Right renal cortex interstitium (tissue), 3 donors: ENCODE measurements around the gene CTCF. TPM values are rescaled to one million over a fixed set of nuclear protein-coding genes. Genes with fewer than 3 reads are reported as not detected.

ENCODE experiments used
- DNase-seq, 3 donors: peaks; one replicate each; pipeline ENCODE4 v3.0.0-alpha.2; 2013; ENCODE audit warnings: low read depth in 3 of 3, low spot score in 2 of 3
- polyA plus RNA-seq, 3 donors: library from polyadenylated mRNA; unstranded; fragments of 120-200 nt; gene quantifications; one replicate each; pipeline ENCODE4 v1.2.1, GENCODE V29; 2013; ENCODE audit not compliant: insufficient read length in 3 of 3

Gene CTCF
- polyA plus RNA-seq, 3 donors = 81.5 to 87.2 (median 85.5) TPM

DNA sequence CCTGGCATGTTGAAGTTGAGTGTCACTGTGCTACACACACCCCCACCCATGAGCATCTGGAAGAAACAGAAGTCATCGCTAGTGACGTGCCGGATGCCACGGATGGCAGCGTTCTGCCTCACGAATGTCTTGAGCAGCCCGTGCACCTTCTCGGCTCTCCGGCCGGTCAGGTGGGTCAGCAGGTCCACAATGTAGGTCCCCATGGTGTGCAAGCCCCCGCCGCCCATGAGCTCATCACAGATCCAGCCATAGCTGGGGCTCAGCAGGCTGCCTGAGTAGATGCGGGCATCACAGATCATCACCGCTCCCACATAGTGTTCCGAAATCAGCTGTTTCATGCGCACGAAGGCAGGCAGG is 113.2 kb downstream of the CTCF start:
- DNase-seq = no peak

DNA sequence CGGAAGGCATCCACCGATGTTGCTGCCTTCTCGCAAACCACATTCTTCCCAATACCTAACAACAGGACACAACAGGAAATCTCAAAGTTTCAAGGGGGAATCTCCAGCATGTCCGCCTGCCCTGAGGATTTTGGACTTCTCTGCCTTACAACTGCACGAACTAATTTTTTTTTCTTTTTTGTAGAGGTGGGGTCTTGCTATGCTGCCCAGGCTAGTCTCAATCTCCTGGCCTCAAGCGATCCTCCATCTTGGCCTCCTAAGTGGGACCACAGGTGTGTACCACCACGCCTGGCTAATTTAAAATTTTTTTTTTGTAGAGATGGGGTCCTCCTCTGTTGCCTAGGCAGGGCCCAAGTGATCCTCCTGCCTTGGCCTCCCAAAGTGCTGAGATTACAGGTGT is 113.7 kb downstream of the CTCF start:
- no peak for DNase-seq

DNA sequence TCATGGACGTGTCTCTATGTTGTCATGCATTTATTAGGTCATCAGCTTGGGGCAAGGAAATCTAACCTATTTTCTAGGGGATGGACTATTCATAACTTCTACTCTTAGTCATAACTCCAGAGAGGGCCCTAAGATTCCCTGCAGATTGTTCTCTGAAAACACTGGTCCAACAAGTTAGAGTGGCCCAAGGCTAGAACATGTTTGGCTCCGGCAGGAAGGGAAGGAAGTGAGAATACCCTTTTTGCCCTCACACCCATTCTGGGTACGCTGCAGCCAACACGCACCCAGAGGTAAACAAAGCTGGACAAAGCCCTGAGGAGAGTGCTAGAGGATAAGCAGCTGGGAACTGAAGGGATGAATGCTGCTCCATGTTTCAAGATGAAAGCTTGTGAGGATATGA is 114.2 kb downstream of the CTCF start:
- no peak for DNase-seq

DNA sequence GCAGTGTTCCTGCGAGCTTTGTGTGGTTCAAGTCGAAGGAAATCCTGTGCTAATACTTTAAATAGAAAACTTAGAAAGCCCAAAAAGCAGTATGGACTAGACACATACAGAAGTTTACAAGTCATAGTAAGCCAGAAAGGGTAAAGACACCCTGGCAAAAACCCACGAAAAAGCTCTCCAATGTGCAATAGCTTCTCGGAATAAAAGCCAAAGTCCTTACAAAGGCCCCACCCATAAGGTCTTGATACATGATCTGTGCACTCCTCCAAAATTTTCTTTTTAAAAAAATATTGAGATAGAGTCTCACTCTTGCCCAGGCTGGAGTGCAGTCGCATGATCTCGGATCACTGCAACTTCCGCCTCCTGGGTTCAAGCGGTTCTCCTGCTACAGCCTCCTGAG is 114.6 kb downstream of the CTCF start:
- no peak for DNase-seq

DNA sequence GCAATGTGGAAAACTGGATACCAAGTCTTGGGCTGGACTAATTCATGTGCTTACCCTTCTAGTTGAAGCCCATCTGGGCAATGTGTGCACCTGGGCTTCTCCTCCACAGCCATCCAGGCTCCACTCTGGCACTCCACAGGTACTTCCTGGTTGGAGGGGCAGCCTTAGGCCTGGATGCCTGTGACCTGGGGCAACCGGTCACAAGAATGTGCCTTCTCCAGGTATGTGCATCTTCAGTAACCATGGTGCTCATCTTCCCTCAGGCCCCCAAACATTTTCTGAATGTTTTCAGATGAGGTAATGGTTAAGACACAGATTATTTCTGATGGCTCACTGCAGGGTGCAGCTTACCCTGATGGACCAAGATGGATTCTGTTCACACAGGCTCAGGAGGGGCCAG is 115.4 kb downstream of the CTCF start:
- no peak for DNase-seq

DNA sequence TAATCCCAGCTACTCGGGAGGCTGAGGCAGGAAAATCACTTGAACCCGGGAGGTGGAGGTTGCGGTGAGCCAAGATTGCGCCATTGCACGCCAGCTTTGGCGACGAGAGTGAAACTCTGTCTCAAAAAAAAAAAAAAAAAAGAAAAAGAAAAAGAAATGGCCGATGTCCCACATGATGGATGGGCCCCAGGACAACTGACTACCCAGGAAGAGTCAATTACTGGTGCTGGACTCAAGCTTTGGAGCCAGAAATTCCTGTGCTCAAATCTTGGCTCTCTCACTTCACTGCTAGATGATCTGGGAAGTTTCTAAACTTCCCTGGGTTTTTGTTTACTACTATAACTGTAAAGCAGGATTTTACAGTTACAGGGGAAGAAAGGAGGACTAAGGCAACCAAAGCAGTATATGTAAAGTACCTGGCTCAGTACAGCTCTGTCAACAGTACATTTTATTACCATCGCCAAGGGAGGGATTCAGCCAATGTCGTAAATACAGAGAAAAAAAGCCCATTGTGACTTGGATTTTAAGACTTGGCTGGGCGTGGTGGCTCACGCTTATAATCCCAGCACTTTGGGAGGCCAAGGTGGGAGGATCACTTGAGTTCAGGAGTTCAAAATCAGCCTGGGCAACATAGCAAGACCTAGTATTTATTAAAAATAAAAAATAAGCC is 116.2 kb downstream of the CTCF start:
- no peak for DNase-seq

DNA sequence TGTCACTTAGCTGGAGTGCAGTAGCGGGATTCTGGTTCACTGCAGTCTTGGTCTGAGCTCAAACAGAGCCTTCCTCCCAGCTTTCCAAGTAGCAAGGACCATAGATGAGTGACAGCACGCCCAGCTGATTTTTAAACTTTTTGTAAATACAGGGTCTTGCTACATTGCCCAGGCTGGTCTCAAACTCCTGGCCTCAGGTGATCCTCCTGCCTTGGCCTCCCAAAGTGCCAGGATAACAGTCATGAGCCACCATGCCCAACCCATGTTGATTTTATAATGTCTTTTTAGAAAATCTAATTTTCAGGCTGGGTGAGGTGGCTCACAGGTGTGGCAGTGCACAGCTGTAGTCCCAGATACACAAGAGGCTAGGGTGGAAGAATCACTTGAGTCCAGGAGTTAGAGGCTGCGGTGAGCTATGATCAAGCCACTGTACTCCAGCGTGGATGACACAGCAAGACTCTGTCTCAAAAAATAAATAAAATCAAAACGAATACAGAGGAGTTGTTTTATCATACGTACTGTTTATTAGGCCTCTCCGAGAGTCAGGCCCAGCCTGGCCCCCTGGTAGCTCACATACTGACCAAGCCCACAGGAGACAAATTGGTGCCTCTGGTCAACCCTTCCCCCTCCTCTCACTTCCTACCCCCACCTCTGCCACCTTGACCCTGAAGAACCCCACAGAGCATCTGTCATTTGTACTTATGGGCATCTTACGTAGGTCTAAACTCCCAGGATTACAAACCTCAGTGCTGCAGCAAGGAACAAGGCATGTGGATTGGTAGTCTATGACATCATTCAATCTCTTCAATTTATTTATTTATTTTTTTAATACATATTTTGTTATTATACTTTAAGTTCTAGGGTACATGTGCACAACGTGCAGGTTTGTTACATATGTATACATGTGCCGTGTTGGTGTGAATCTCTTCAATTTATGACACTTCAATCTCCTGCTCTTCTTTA is 117.9 kb downstream of the CTCF start:
- no peak for DNase-seq

DNA sequence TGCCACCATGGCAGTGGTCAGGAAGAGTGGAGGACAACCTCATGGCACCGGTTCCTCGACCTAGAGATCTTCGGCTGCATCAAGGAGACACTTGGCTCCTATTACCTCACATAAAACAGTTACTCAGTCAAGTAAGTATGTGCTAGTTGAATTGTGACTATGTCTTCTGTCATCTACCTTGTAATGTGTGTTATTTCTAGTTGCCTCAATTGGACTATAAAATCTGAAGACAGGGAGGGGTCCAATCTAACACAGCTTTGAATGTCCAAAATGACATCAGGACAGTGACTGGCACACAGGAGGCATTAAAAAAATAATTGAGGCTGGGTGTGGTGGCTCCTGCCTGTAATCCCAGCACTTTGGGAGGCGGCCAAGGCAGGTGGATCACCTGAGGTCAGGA is 121.4 kb downstream of the CTCF start:
- no peak for DNase-seq

DNA sequence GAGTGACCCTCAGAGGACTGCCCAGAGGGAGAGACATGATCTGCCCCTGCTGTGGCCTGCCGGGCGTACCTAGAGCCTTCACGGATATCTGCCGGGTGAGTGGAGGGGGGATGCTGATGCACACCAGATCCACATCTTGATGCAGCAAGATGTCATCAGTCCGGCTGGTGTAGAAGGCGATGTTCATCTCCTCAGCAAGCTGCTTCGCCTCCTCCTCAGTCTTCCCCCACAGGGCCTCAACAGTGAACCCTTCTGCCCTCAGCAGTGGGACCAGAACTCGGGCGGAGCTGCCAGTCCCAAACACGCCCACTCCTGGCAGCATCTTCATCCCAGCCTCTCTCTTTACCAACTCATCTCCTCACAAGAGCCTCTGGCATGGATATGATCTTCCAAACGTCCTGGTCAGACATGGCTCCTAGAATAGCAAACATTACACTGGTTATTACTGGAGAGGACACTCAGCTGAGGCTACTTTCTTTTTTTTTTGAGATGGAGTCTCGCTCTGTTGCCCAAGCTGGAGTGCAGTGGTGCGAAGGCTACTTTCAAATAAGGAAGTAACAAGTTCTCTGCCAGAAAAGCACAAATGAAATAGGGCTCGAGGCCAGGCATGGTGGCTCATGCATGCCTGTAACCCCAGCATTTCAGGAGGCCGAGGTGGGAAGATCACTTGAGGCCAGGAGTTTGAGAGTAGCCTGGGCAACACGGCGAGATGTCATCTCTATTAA is 123.2 kb downstream of the CTCF start:
- DNase-seq = no peak

Other genes with a start within 250 kb of the CTCF start
- 1 to 10 TPM in 2 of 3 donors, under 1 TPM in 1; 0.44 to 1.2 (median 1.0) TPM for gene KCTD19, start 235.8 kb upstream of the CTCF start, polyA plus RNA-seq
- 1 to 10 TPM; 3.2 to 4.6 (median 3.7) TPM for gene LRRC36, start 235.7 kb upstream of the CTCF start, polyA plus RNA-seq
- gene TPPP3, start 169.0 kb upstream of the CTCF start, polyA plus RNA-seq = 10 to 100 TPM; 54.6 to 62.9 (median 58.7) TPM
- 1 to 10 TPM; 9.1 to 9.9 (median 9.7) TPM for gene ZDHHC1, start 146.0 kb upstream of the CTCF start, polyA plus RNA-seq
- 10 to 100 TPM; 44.4 to 54.9 (median 45.6) TPM for gene HSD11B2, start 131.4 kb upstream of the CTCF start, polyA plus RNA-seq
- 10 to 100 TPM; 82.9 to 99.8 (median 85.5) TPM for gene ATP6V0D1, start 81.4 kb upstream of the CTCF start, polyA plus RNA-seq
- gene AGRP, start 79.0 kb upstream of the CTCF start, polyA plus RNA-seq = under 1 TPM in 1 of 3 donors, not detected in 2; 0.17 TPM
- 100 to 1,000 TPM in 2 of 3 donors, 10 to 100 TPM in 1; 93.8 to 115 (median 100) TPM for gene RIPOR1, start 33.7 kb upstream of the CTCF start, polyA plus RNA-seq
- gene CARMIL2, start 82.6 kb downstream of the CTCF start, polyA plus RNA-seq = 1 to 10 TPM in 1 of 3 donors, under 1 TPM in 2; 0.65 to 1.0 (median 0.81) TPM
- 10 to 100 TPM; 19.1 to 20.5 (median 19.8) TPM for gene ACD, start 97.7 kb downstream of the CTCF start, polyA plus RNA-seq
- 1 to 10 TPM; 2.3 to 3.2 (median 3.2) TPM for gene PARD6A, start 98.4 kb downstream of the CTCF start, polyA plus RNA-seq
- 10 to 100 TPM; 17.8 to 21.2 (median 19.4) TPM for gene ENKD1, start 104.2 kb downstream of the CTCF start, polyA plus RNA-seq
- 1 to 10 TPM; 2.1 to 2.9 (median 2.5) TPM for gene C16orf86, start 104.3 kb downstream of the CTCF start, polyA plus RNA-seq
- gene GFOD2, start 156.8 kb downstream of the CTCF start, polyA plus RNA-seq = 10 to 100 TPM; 19.5 to 22.0 (median 19.5) TPM
- gene RANBP10, start 244.0 kb downstream of the CTCF start, polyA plus RNA-seq = 10 to 100 TPM; 19.2 to 22.3 (median 19.2) TPM
- 1 to 10 TPM; 6.2 to 7.8 (median 7.6) TPM for gene TSNAXIP1, start 244.4 kb downstream of the CTCF start, polyA plus RNA-seq